H1 (cell line): ENCODE results near the gene NDUFB1. TPM values are rescaled to one million over a fixed set of nuclear protein-coding genes. Genes with fewer than 3 reads are reported as not detected.

Experiments used
- KDM1A ChIP-seq: fragments of 200-600, 300-600 bp; sonication (generic); IDR thresholded peaks from 2 replicates; pipeline ENCODE4 v1.7.1; 2016; ENCODE audit warnings: mild to moderate bottlenecking, low read length, borderline replicate concordance
- TCF12 ChIP-seq: IDR thresholded peaks from 2 replicates; pipeline ENCODE4 v1.6.1; 2011; ENCODE audit warnings: low read depth, mild to moderate bottlenecking, low read length
- USF2 ChIP-seq: IDR thresholded peaks from 2 replicates; pipeline ENCODE4 v1.6.1; 2011; ENCODE audit warnings: low read length, improper control_type of control experiment
- polyA plus RNA-seq, 7 experiments: library from polyadenylated mRNA; depleted of rRNA in 3 of 7; stranded (reverse) in 5 of 7; unstranded in 2 of 7; fragments of >200 nt in 5 of 7; fragments of 200-250 nt in 2 of 7; gene quantifications; 1 replicate in 5 of 7; 2 replicates in 1 of 7; 4 replicates in 1 of 7; pipeline versions ENCODE4 v1.2.1 to v1.2.3, GENCODE V29; 2011 to 2013; ENCODE audit warnings: missing spikeins in 2 of 7, mixed read lengths in 2 of 7
- total RNA-seq: library from RNA; stranded (reverse); fragmentation: NEBNext Ultra II Directional; extraction: Animal tissue kit (Norgen Biotek cat#: 25700); gene quantifications from 2 replicates; pipeline ENCODE4 v1.2.1, GENCODE V29; 2021

Gene NDUFB1
- total and polyA plus RNA-seq, 2 of the 8 experiments (the other 6 are each of a cell fraction or from before 2014, with no cell fraction given), result 124 to 271 TPM

DNA sequence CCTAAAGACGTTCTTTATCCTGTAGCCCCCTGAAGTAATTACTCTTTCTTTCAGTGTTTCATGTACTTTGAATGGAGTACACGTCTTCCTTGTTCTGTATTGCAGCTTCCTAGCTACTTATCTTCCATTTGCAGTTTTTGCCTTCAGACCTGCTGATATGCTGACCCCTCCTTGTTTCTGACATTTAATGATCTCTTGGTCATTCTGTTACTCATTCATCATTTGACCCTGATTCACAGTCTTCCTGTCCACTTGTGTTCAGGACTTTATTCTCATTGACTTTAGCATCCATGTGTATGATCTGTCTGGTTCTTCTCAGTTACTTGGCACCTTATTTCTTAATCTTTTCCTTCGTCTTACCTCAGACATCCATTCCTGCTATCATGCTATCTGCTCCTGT lies 22.5 kb upstream of the NDUFB1 start (continued):
- TF ChIP-seq USF2, result no peak
- TF ChIP-seq KDM1A, result no peak
- TF ChIP-seq TCF12, result no peak
